ENCODE measurements around the gene SMNDC1.
A peak's percentile ranks its signal among the peaks of the same experiment; 100 is the strongest.
"Not testable (repeated sequence)": the region's sequence is repeated elsewhere in the genome, so short reads cannot be mapped to it uniquely, and the experiment has no call there.

Gene SMNDC1

DNA sequence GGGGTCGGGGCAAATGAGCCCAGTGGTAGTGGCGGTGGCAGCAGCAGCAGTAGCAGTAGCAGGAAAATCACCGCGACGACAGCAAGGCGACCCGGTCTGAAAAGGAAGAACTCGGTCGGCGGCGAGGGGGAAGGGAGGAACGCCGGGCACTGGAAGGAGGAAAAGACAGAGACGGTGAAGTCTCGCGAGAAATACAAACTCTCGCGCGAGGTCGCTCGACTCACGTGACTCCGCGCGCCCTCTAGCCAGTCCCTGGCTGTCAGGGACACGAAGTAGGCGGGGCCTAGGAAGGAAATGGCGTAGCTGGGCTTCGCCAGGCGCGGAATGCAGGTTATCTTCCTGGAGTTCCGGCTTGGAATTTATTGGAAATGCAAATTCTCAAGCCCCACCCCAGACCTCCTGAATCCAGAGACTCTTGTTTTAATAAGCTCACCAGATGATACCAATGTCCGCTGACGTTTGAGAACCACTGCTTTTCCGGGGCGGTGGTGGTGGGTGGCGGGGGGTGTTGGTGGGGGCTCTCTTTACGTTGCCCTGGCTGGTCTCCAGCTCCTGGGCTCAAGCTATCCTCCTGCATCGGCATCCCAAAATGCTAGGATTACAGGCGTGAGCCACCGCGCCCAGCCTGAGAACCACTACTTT is at the start of gene SMNDC1:
Gene SMNDC1 (minus strand): TSS at position 141 of the 642 bp plus-strand sequence. CDS start 1,333 bp downstream, outside the sequence.
- DNase-seq, result peak; percentile 95

DNA sequence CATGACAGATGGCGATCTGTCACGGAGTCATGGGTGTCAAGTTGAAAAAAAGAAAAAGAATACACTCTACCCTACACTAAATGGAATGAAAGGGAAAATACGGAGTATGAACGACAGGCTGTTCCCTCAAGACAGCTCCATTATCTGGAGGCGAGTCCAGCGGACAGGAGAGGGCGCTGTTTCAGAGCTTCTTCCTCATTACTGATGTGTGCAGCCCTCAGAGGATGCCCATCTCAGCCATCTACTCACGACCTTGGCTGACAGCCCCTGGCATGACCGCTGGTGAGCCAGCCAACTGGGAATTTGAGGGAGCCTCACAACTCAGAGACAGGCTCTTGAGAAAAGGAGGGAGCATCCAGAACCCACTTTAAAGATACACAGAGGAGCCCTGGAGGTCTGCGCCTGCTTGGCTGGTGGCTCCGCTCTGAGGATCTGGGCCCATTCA is 49.6 kb upstream of the SMNDC1 start:
- peak; percentile 79 for DNase-seq

DNA sequence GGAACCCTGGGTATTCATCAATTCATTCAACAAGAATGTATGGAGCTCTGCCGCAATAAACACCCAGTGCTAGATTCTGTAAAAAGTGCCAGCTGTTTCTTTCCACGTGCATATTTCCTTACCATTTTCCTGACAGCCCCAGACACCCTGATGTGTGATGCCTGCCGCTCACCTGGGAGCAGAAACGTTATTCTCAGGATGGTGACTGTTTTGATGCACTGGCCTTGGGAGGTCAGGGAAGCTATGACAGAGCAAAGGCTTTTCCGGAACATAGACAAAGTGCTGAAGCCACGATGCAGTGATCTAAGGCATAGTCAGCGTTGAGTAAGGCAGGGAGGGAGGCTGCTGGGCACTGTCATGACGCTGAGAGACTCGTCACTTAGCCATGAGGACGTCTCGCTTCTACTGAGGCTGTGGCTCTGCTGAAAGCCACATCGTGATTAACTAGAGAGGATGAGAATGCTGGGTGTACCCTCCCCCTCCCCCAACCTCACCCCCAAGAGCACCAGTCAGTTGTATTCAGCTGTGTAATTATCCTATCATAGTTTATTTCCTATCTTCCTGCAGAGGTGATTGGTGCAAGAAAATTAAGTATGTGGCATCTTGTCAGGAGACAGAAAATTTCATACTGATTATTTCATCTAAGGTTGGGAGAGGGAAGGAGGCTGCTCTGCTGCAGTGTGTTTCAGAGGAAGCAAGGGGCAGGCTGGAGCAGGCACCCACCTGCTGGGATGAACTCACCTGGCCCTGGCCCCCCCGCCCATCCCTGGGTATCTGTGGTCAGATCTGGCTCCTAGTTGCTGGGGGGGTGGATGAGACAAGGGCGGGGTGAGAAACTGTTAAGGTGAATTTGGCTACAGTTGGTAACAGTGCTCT is 48.8 kb upstream of the SMNDC1 start:
- DNase-seq, result peak; percentile 26

DNA sequence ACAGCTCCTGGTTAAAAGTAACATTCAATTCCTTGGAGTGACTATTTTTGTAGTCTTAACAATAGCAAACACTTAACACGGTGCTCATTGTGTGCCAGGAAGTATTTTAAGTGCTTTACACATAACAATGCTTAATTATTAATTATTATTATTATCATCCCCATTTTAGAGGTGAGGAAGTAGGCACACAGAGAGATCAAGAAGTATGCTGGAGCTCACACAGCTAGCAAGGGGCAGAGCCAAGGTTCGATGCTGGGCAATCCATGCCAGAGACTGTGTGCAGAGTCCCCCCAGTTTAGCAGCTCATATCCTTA is 48.2 kb upstream of the SMNDC1 start:
- DNase-seq, result no peak

DNA sequence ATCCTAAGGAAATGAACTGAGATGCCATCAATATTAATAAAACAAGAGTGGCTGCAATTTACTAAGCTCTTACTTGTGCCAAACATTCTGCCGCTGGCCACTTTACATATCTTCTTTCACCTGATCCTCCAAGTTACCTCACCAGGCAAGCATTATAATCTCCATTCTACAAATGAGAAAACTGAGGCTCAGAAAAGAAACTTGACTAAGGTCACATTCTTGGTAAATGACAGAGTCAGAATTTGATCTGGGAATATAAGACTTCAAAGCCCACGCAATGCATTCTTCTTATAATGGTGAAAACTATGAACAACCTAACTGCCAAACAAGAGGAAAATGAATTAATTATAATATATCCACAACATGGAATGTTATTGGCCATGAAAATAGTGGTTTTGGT is 46.1 kb upstream of the SMNDC1 start:
- DNase-seq, result no peak

DNA sequence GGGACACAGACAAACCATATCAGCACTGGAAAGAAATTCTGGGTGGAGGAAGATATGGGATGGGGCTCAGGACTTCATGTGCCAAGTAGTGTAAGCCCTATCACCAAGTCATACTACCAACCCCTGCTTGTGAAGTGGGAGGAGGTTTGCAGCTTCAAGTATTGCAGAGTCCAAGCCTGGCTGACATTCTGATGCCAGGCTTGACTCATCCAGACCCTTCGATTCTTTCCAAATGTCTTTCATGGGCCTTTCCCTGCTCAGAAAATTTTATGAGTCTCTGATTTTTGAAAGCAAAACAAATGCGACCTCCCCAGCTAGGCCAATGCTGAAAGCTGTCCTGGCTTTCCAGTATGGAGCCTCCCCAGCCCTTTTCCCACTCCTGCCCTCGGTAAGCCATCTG is 45.1 kb upstream of the SMNDC1 start:
- DNase-seq, result no peak

DNA sequence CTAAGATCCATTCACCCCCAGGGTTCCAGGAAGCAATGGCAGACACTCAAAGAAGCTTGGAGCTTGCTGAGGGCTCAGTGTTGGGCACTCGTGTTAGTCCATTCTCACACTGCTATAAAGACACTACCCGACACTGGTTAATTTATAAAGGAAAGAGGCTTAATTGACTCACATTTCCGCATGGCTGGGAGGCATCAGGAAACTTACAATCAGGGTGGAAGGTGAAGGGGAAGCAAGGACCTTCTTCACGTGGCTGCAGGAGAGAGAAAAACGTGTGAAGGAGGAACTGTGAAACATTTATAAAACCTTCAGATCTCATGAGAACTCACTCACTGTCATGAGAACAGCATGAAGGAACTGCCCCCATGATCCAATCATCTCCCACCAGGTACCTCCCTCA is 44.7 kb upstream of the SMNDC1 start:
- DNase-seq, result no peak

DNA sequence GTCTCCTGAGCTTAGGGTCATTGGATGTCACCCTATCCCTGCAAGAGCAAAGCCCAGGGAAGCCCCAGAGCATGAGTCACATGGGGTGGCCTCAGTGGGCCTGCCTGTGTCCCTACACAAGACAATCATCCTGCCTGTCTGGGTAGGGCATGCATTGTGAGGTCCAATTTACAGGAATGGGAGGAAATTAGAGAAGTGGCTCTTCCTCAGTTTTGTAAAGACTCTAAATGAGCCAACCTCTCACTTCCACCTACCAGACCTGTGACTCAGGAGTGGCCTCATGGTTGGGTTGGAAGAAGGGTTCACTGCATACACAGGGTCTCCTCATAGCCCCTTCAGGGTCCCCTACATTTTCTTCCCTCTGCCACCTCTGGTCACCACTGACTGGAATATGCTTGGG is 43.6 kb upstream of the SMNDC1 start:
- DNase-seq, result no peak

DNA sequence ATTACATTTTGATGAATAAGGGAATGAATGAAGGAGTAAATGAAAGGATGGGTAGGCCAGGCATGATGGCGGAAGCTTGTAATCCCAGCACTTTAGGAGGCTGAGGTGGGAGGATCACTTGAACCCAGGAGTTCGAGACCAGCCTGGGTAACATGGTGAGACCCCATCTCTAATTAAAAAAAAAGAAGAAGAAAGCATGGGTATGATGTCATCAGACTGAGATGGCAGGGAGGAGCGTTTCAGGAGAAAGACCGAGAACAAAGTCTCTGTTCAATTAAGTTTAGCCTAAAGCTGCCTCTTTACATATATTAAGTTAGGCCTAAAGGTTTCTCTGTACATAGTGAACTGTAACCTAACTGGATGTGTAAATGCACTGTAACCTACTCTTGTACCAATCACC is 42.2 kb upstream of the SMNDC1 start:
- DNase-seq, result no peak

DNA sequence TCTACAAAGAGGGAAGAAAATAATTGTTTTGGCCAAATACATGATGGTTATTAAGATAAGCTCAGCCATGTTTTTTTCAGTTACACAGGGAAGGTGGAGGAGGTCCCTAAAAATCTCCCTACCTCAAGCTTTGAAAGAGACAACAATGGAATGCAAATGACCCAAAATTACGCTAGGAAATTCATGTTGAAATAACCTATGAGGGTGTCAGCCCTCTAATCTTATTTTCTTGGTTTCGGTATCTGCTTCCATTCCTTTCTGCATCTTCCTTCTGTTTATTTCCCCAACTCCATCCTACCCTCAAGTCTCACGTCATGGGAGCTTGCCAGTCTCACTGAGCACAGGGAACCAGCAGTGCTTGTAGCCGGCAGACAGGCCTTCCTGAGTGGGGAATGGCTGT is 40.6 kb upstream of the SMNDC1 start:
- no peak for DNase-seq

DNA sequence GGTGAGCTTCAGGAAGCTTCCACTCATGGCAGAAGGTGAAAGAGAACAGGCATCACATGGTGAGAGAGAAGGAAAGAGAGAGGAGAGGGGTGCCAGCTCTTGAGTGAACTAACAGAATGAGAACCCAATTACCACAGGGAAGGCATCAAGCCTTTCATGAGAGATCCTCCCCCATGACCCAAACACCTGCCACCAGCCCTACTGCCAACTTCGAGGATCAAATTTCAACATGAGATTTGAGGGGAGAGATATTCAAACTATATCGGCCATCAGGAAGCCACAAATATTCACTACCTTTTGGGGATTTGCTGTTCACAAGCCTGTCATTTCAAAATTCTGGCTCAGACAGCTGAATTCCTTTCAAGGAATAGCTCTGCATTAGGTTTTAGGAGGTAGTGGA is 39.9 kb upstream of the SMNDC1 start:
- DNase-seq, result no peak

DNA sequence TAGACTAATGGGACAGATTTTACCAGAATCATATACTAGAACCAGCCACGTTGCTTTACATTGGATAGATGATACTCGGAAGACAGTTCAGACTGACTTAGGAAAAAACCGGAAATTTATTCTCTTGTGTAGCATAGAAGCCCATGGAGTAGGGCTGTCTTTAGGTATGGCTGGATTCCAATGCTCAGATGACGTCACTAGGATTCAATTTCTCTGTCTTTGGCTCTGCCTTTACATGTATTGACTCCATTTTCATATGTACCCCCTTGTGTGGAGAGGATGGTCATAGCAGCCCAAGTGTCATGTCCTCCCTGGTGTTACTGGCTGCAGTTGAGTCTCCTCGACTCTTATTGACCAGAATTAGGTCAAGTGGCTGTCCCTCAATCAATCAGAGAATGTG is 39.2 kb upstream of the SMNDC1 start:
- no peak for DNase-seq

DNA sequence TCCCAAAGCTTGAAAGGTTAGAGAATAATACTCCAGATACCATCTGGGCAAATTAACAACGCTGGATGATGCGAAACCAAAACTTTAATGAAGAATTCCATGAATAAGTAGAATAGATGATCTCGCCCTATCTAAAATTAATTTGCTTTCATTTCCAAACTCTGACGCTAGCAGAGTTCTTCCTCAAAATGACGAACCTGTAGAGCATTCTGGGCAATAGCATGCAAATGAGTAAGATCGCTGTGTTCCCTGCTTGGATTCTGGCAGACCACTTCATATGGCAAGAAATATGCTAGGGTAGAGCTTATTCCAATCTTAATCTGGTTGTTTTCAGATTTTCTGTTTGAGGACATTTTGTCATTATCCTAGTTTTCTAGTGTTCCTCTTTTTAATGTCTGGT is 36.1 kb upstream of the SMNDC1 start:
- no peak for DNase-seq

DNA sequence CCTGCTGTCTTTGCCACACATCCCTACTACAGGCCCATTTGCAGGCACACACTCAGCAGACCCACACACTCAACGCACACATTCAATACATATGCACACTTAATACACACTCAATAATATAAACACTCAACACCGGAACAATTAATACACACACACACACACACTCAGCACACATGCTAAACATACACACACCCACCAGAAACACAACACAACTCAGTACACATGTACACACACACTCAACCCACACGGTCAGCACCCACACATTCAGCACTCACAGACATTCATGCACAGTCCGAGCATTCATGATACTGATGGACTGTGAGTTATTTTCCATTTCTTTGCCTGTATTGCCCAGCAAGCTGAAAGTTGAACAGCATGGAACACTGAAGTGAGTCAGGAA is 35.4 kb upstream of the SMNDC1 start:
- no peak for DNase-seq

DNA sequence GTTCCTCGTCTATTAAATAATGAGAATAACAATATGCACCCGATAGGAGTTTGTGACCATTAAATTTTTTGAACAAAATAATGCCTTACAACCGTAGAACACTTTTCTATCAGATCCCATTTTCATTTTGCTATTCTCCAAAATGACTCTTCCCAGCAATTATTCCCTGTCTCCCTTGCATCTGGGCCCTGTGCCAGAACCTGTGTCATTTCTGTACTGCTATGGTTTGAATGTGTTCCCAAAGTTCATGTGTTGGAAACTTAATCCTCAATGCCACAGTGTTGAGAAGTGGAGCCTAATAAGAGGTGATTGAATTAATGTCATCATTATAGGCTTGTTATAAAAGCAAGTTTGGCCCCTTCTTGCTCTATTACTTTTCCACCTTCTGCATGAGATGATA is 33.2 kb upstream of the SMNDC1 start:
- DNase-seq, result no peak

DNA sequence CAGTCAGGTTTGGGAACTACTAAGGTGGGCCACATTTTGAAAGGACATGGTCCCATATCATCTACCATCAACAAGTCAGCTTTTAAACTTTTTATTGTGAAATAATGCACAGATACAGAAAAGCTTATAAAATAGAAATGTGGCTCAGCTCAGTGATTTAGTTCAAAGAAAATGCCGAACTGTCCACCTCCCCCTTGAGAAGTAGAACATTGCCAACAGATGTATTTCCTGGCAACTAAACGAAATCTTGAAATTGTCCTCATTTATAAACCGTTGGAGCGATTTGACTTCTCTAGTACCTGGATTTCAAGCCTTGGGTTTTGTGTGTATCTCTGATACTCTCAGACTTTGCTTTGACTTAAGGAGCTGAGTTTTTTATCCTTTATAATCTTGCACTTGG is 32.7 kb upstream of the SMNDC1 start:
- no peak for DNase-seq

DNA sequence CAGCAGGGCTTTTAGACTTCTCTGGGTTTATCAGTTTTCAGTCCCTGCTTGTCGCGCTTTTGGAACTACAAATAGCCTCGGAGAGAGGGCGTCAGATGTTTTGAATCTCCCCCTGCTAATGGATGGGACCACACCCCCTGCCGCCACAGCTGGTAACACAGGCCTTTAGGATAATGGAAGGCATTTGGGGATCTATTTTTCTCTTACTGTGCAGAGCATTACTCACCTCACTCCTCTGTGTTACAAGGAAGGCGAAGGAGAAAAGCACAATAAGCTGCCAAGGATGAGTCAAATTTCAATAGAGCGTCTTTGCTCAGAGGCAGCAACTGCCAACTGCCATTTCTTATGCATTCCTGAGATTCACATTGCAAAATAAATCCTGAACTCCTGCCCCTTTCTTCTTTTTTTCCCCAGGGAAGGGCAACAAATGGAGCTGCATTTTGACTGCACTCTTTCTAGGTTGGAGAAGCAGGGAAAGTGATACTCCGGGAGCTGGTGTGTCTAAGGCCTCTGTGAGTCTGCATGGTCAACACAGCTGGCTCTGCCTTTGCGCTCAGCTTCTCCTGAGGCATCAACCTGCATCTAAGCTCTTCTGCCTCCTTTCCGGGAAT is 31.5 kb upstream of the SMNDC1 start:
- no peak for DNase-seq

DNA sequence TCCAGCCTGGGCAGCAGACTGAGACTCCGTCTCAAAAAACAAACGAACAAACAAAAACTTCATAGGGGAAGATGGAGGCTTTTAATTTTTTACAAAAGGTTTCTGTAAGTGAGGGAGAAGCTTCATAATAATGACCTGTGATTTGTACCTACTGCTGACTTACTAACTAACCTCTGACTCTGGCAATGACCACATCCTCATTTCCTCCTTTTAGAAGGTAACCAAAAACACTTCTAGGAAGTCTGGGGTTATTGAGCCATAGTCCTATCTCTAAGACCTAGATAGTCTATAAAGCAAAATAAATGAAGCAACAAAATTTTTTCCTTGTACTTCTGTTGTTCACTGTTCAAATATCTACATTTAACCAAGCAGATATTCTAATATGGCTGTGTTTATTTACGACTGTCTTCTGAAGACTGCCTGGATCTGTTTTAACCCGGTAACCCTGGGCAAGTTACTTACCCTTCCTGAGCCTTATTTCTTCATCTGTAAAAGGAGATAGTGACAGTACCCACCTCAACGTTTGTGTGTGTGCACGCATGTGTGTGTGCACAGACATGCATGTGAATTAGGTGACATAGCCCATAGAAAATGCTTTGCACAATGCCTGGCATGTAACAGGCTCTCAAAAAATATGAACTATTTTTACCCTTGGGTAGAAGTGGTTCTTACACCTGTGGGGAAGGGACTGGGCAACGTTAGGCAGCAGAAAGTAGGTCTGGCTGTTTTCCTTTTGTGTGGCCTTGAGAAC is 30.8 kb upstream of the SMNDC1 start:
- no peak for DNase-seq

DNA sequence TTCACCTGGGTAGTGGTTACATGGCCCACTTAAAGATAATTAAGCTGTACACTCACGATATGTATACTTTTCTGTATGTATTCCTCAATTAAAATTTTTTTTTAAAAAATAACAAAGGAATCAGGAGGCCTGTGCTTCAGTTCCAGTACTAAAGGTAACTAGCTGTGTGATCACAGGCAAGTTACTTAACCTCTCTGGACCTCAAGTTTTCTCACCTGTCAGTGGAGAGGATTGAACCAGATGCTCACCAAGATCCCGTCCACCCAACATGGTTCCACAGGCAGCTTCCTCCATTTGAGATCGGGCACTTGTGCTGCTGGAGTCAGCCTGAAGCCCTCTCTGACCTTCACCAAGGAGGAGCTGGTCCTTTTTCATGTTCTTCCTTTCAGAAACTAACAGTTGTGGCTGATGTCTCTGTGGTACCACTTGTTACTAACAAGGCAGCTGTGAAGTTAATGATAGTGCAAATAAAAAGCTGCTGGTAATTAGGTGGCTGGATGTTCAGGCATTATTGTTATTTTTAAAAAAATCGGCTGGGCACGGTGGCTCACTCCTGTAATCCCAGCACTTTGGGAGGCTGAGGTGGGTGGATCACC is 29.4 kb upstream of the SMNDC1 start:
- DNase-seq, result no peak

DNA sequence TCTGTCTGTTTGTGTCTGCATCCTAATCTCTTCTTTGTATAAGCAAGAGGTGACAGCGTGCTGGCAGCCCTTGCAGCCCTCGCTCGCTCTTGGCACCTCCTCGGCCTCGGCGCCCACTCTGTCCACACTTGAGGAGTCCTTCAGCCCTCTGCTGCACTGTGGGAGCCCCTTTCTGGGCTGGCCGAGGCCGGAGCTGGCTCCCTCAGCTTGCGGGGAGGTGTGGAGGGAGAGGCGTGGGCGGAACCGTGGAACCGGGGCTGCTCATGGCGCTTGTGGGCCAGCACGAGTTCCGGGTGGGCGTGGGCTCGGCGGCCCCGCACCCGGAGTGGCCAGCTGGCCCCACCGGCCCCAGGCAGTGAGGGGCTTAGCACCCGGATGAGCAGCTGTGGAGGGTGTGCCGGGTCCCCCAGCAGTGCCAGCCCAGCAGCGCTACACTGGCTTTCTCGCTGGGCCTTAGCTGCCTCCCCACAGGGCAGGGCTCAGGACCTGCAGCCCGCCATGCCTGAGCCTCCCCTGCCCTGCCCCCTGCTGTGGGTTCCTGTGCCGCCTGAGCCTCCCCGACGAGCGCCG is 26.6 kb upstream of the SMNDC1 start:
- not testable (repeated sequence) for DNase-seq

DNA sequence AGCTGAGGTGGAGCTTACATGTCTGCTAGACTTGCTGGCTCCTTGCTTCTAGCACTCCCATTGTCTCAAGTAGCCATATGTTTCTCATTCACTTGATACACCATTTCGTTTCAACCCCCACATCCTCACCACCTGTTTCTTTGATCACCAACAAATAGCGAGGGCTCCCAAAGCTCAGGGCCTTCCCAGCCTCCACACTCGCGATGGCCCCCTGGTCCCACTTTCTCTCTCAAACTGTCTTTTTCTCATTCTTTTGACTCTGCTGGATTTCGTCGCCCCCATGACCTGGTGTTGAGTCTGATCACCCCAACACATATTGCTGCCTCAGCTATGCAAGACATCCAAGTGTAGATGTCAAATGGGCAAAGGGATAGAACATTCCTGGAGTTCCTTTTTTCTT is 26.0 kb upstream of the SMNDC1 start:
- DNase-seq, result no peak

DNA sequence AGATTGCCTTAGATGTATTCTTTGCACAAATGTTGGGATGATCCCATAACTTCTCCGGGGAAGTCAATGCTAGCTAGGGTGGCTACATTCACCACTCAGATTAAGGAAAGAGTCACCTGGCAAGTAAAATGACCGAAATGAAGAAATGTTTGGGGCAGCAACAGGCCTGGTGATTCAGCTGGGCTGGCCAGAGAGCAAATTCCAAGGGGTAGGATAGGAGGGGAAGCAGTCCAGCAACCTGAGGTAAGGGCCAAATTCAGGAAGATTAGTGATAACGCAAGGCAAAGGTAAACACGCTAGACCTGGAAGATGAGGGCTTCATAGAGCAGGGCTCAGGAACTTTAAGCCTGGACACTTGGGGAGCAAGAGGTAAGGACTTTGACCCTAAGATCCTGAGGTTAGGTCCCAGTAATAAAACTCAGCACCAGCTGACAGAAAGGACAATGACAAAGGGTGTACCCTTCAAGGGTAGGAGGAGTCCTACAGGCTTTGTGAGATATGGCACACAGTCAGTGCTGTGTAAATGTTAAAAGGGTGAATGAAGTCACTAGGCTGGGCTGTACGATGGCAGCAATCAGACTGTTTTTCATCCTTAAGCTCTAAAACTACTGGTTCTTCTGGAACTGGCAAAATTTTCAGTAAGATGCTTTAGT is 22.7 kb upstream of the SMNDC1 start:
- DNase-seq, result no peak

Data from activated naive CD4-positive, alpha-beta T cell treated with anti-CD3 and anti-CD28 coated beads, Interleukin-2, amount 50 U/mL, for 16 hours (primary cell).